Hepatocyte (in vitro differentiated cells): ENCODE data around the gene CLDN3.

Experiments
- CTCF ChIP-seq: fragments of 200-600 bp; sonication (generic); IDR thresholded peaks from 2 replicates; pipeline ENCODE4 v1.5.1; 2016; ENCODE audit warnings: antibody characterized with exemption, mild to moderate bottlenecking; ENCODE audit not compliant: poor library complexity
- EZH2 ChIP-seq: fragments of 200-600 bp; sonication (generic); IDR thresholded peaks from 2 replicates; pipeline ENCODE4 v1.6.1; 2016; ENCODE audit warnings: antibody characterized with exemption, mild to moderate bottlenecking, borderline replicate concordance
- EZH2phosphoT487 ChIP-seq: fragments of 200-600 bp; sonication (generic); IDR thresholded peaks from one replicate; pipeline ENCODE4 v1.6.1; 2018; ENCODE audit warnings: antibody characterized with exemption, mild to moderate bottlenecking, low read depth, moderate library complexity; ENCODE audit not compliant: unreplicated experiment, severe bottlenecking

DNA sequence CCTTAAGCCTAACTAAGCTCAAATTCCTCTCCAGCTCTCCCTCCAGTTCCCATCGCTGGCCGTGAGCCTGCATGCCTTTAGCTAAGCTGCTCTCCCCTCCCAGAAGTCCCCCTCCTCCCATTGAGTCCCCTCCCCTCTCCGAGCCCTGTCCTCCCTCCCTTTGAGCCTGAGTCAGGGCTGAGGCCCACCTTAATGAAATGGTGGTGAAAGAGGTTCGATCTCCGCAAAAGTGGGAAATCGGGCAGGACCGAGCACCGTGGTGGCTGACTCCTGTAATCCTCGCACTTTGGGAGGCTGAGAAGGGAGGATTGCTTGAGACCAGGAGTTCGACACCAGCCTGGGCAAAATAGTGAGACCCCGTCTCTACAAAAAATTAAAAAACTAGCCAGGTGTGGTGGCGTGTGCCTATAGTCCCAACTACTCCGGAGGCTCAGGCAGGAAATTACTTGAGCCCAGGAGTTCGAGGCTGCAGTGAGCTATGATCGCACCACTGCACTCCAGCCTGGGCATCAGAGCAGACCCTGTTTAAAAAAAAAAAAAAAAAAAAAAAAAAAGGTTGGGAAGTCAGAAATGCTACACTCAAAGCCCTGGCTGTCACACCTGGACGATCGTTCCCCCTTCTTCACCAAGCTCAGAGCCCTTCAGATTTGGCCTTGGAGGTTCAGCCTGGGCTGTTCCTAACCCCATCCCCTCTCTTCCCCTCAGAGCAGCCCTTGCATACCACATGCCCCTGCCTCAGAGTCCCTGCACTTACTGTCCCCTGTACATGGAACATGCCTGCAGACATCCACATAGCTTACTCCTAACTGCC is 995 bp upstream of the CLDN3 start:
- TF ChIP-seq CTCF, result no peak
- TF ChIP-seq EZH2phosphoT487, result no peak
- TF ChIP-seq EZH2, result no peak
